Smooth muscle cell (in vitro differentiated cells): Measurements from ENCODE around the gene LHCGR. TPM values are rescaled to one million over a fixed set of nuclear protein-coding genes. Genes with fewer than 3 reads are reported as not detected.

Source experiments
- DNase-seq: peaks from one replicate; lab custom pipeline; 2025; ENCODE audit not compliant: unreplicated experiment; lab: John Stamatoyannopoulos, UW
- H2AFZ ChIP-seq: fragments of 200-600 bp; sonication (generic); 2 replicates; pipeline ENCODE4 v1.6.0; 2016; ENCODE audit warnings: antibody characterized with exemption, low read depth, mild to moderate bottlenecking
- H3F3A ChIP-seq: fragments of 200-600 bp; sonication (generic); 2 replicates; pipeline ENCODE4 v1.6.0; 2017; ENCODE audit warnings: antibody characterized with exemption, low read depth
- H3K27ac ChIP-seq: fragments of 200-600 bp; sonication (generic); 2 replicates; pipeline ENCODE4 v1.5.1; 2016; ENCODE audit warnings: low read depth, mild to moderate bottlenecking
- H3K27me3 ChIP-seq: fragments of 200-600 bp; sonication (generic); 2 replicates; pipeline ENCODE4 v1.6.1; 2016; ENCODE audit warnings: low read depth, mild to moderate bottlenecking
- H3K36me3 ChIP-seq: fragments of 200-600 bp; sonication (generic); 2 replicates; pipeline ENCODE4 v1.5.1; 2016; ENCODE audit warnings: low read depth
- H3K4me1 ChIP-seq: fragments of 200-600 bp; sonication (generic); 2 replicates; pipeline ENCODE4 v1.5.1; 2016; ENCODE audit warnings: low read depth
- H3K4me2 ChIP-seq: fragments of 200-600 bp; sonication (generic); 2 replicates; pipeline ENCODE4 v1.6.0; 2016; ENCODE audit warnings: mild to moderate bottlenecking
- H3K4me3 ChIP-seq: fragments of 200-600 bp; sonication (generic); 2 replicates; pipeline ENCODE4 v1.5.1; 2016; ENCODE audit warnings: mild to moderate bottlenecking
- H3K79me2 ChIP-seq: fragments of 200-600 bp; sonication (generic); 2 replicates; pipeline ENCODE4 v1.6.0; 2016; ENCODE audit warnings: low read depth, mild to moderate bottlenecking
- H3K9ac ChIP-seq: fragments of 200-600 bp; sonication (generic); 2 replicates; pipeline ENCODE4 v1.6.0; 2016; ENCODE audit warnings: low read depth
- H3K9me3 ChIP-seq: fragments of 200-600 bp; sonication (generic); replicated peaks from 2 replicates; pipeline ENCODE4 v1.5.1; 2016; ENCODE audit warnings: low read depth
- H4K20me1 ChIP-seq: fragments of 200-600 bp; sonication (generic); 2 replicates; pipeline ENCODE4 v1.6.0; 2016; ENCODE audit warnings: low read depth
- CTCF ChIP-seq: fragments of 200-600 bp; sonication (generic); IDR thresholded peaks from 2 replicates; pipeline ENCODE4 v1.5.1; 2017; ENCODE audit warnings: borderline replicate concordance, mild to moderate bottlenecking, antibody characterized with exemption; ENCODE audit not compliant: insufficient read depth, poor library complexity, severe bottlenecking
- WGBS: methylation state at CpG from one replicate; pipeline ENCODE4 v1.1.7; 2016; ENCODE audit warnings: low lambda C conversion rate; 5-methylcytosine and 5-hydroxymethylcytosine counted together
- polyA plus RNA-seq: library from polyadenylated mRNA; unstranded; fragments of >200 nt; fragmentation: Nextera tagmentation; extraction: Ambion mirVana; gene quantifications from 2 replicates; pipeline ENCODE4 v1.2.1, GENCODE V29; 2016
- total RNA-seq: library from RNA; depleted of rRNA; stranded (reverse); fragments of >200 nt; gene quantifications from 2 replicates; pipeline ENCODE4 v1.2.3, GENCODE V29; 2014

The LHCGR gene
- total and polyA plus RNA-seq, 2 experiments from 2014 or later = not detected

- Histone ChIP-seq H2AFZ (no peak overlapping the region), H3F3A (no peaks in the 10 kb centered on the region), H3K27ac (no peak overlapping the region), H3K4me3 (no peak overlapping the region), H3K79me2 (no peaks in the 10 kb centered on the region), H3K4me2 (no peak overlapping the region), H3K27me3 (peaks cover 3% of the 10 kb centered on the region), H4K20me1 (no peaks in the 10 kb centered on the region), H3K9me3 (no peaks in the 10 kb centered on the region), H3K36me3 (no peaks in the 10 kb centered on the region), H3K4me1 (peaks cover 7% of the 10 kb centered on the region), H3K9ac (no peak overlapping the region)
- 80% methylated on average over 2 of the region's 2 CpGs for WGBS
- DNase-seq = no peak
- TF ChIP-seq CTCF = no peak
These were observed 22.4 kb downstream of the LHCGR start for GRCh38 chr2:48733067-48733503.

GRCh38 chr2:48728840-48729239, 26.7 kb downstream of the LHCGR start:
- Histone ChIP-seq H3K36me3 (no peaks in the 10 kb centered on the region), H3K27ac (no peak overlapping the region), H2AFZ (no peak overlapping the region), H3K9ac (no peak overlapping the region), H3K79me2 (no peaks in the 10 kb centered on the region), H3K4me1 (peaks cover 7% of the 10 kb centered on the region), H4K20me1 (no peaks in the 10 kb centered on the region), H3K27me3 (peaks cover 3% of the 10 kb centered on the region), H3F3A (no peaks in the 10 kb centered on the region), H3K9me3 (no peaks in the 10 kb centered on the region), H3K4me3 (no peak overlapping the region), H3K4me2 (no peak overlapping the region)
- no peak for TF ChIP-seq CTCF
- no peak for DNase-seq

- Histone ChIP-seq H3K9me3 (no peaks in the 10 kb centered on the region), H3K27me3 (peaks cover 3% of the 10 kb centered on the region), H3K79me2 (no peaks in the 10 kb centered on the region), H3K4me3 (no peak overlapping the region), H2AFZ (no peak overlapping the region), H3K36me3 (no peaks in the 10 kb centered on the region), H3K4me1 (peaks cover 5% of the 10 kb centered on the region), H3F3A (no peaks in the 10 kb centered on the region), H3K9ac (no peak overlapping the region), H4K20me1 (no peaks in the 10 kb centered on the region), H3K4me2 (no peak overlapping the region), H3K27ac (no peak overlapping the region)
- WGBS = 93% methylated on average over 2 of the region's 2 CpGs
- no peak for DNase-seq
- no peak for TF ChIP-seq CTCF
These were observed 27.2 kb downstream of the LHCGR start for GRCh38 chr2:48728295-48728694.

- 71% methylated on average over 2 of the region's 2 CpGs for WGBS
- Histone ChIP-seq H3K27ac (no peak overlapping the region), H3K9ac (no peak overlapping the region), H4K20me1 (no peaks in the 10 kb centered on the region), H3K4me1 (peaks cover 3% of the 10 kb centered on the region), H3K4me2 (no peak overlapping the region), H2AFZ (no peak overlapping the region), H3K36me3 (no peaks in the 10 kb centered on the region), H3K9me3 (no peaks in the 10 kb centered on the region), H3F3A (no peaks in the 10 kb centered on the region), H3K27me3 (peaks cover 3% of the 10 kb centered on the region), H3K4me3 (no peak overlapping the region), H3K79me2 (no peaks in the 10 kb centered on the region)
- TF ChIP-seq CTCF = peak; percentile 41
- no peak for DNase-seq
These were observed 28.0 kb downstream of the LHCGR start for GRCh38 chr2:48727560-48727959.
